ENCODE results near the gene POU3F1.

DNA sequence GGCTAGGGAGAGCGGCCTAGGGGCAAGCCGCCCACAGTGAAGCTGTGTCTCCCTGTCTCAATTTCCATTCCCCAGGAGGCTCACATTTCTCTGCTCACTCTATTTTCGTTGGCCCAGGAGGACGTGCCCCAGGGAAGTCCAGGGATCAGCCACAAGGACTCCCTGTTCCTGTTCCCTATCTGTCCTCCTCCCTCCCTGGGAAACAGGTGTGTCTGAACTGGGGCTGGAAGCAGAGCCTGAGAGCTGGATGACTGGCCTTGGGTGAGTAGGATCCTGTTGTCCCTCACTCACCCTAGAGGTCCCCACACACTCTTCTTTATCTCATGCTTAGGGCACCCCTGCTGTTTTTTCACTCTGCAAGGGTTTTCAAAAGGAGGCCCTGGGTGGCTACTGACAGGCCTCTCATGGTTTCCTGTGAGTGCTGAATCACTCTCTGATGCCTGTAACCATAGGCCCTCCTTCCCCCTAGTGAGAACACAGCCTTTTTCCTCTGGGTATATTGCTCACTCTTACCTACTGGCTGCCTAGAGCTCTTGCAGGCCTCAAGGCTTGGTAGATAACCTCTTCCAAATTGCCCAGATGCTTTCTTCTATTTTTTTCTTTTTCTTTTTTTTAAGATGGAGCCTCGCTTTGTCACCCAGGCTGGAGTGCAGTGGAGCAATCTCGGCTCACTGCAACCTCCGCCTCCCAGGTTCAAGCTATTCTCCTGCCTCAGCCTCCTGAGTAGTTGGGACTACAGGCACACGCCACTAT, 37.3 kb downstream of the POU3F1 start:
- TF ChIP-seq, protein P1, sequence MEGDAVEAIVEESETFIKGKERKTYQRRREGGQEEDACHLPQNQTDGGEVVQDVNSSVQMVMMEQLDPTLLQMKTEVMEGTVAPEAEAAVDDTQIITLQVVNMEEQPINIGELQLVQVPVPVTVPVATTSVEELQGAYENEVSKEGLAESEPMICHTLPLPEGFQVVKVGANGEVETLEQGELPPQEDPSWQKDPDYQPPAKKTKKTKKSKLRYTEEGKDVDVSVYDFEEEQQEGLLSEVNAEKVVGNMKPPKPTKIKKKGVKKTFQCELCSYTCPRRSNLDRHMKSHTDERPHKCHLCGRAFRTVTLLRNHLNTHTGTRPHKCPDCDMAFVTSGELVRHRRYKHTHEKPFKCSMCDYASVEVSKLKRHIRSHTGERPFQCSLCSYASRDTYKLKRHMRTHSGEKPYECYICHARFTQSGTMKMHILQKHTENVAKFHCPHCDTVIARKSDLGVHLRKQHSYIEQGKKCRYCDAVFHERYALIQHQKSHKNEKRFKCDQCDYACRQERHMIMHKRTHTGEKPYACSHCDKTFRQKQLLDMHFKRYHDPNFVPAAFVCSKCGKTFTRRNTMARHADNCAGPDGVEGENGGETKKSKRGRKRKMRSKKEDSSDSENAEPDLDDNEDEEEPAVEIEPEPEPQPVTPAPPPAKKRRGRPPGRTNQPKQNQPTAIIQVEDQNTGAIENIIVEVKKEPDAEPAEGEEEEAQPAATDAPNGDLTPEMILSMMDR (IDR thresholded peaks at IDR 0.05): no peak
- TF ChIP-seq POLR2A (IDR thresholded peaks at IDR 0.05): no peak

All from adrenal gland (tissue), 5 donors.